HepG2 (cell line): Measurements from ENCODE around the gene METTL27. TPM values are rescaled to one million over a fixed set of nuclear protein-coding genes. Genes with fewer than 3 reads are reported as not detected.

Experiments used
- ATAC-seq: fragments of 200-7000 bp; cut with Tn5 transposase; 3 replicates; pipeline ENCODE4 v1.9.1; 2020; ENCODE audit warnings: mild to moderate bottlenecking, moderate library complexity
- BruUV-seq: library from RNA; stranded (reverse); fragments of 400-500 nt; replicated peaks from 2 replicates; lab custom pipeline; 2021; lab: Mats Ljungman, UMichigan
- CTCF ChIA-PET: fragments of 300-600 bp; formaldehyde crosslinking; extraction: SDS; loops from one replicate; lab custom pipeline; 2021; ENCODE audit warnings: low total read pairs, inconsistent platforms, low intra/inter-chr PET ratio; lab: Yijun Ruan, JAX
- POLR2A ChIA-PET: fragments of 350-600 bp; sonication (Branson Sonifier 250); formaldehyde crosslinking; loops from one replicate; lab custom pipeline; 2020; ENCODE audit warnings: antibody characterized with exemption, inconsistent platforms; lab: Yijun Ruan, JAX
- DNase-seq: peaks from one replicate; pipeline ENCODE4 v3.0.0-alpha.2; 2015; ENCODE audit warnings: low spot score
- FAIRE-seq: peaks from 3 replicates; lab custom pipeline; 2011; peaks lifted over from hg19 to GRCh38; lab: Jason Lieb, UNC
- H2AFZ ChIP-seq: one replicate; pipeline ENCODE4 v1.6.1; 2011; ENCODE audit warnings: low read length, inconsistent platforms
- H3K27ac ChIP-seq: fragments of 300-600 bp; 3 replicates; pipeline ENCODE4 v1.8.0; 2011; ENCODE audit warnings: mixed run types, mild to moderate bottlenecking, mixed read lengths, low read length, inconsistent platforms; ENCODE audit not compliant: insufficient read depth; ENCODE audit errors: extremely low read length
- H3K27me3 ChIP-seq, 2 experiments: fragments of 200-600 bp in 1 of 2; 2 replicates in 1 of 2; 3 replicates in 1 of 2; pipeline versions ENCODE4 v1.6.0 to v1.8.0; 2011; ENCODE audit warnings: low read length in 2 of 2, mild to moderate bottlenecking in 2 of 2, moderate library complexity in 2 of 2, inconsistent platforms in 1 of 2; ENCODE audit not compliant: insufficient read depth in 2 of 2, control insufficient read depth in 1 of 2
- H3K36me3 ChIP-seq, 2 experiments: fragments of 200-600 bp in 1 of 2; replicated peaks in 1 of 2; 2 replicates in 1 of 2; 3 replicates in 1 of 2; pipeline versions ENCODE4 v1.5.1 to v1.8.0; 2011; ENCODE audit warnings: low read length in 2 of 2, inconsistent platforms in 1 of 2; ENCODE audit not compliant: insufficient read depth in 2 of 2, control insufficient read depth in 1 of 2
- H3K4me1 ChIP-seq: 2 replicates; pipeline ENCODE4 v1.5.1; 2012; ENCODE audit warnings: low read length, inconsistent platforms; ENCODE audit not compliant: insufficient read depth
- H3K4me2 ChIP-seq: 2 replicates; pipeline ENCODE4 v1.6.0; 2011; ENCODE audit warnings: low read depth, low read length, inconsistent platforms
- H3K4me3 ChIP-seq, 3 experiments: fragments of 200-600 bp in 1 of 3; sonication (generic), shearing (Covaris generic) in 1 of 3; replicated peaks in 1 of 3; 2 replicates each; pipeline ENCODE4 v1.5.1; 2011 to 2016; ENCODE audit warnings: low read length in 3 of 3, inconsistent platforms in 2 of 3, low read depth in 2 of 3, mild to moderate bottlenecking in 2 of 3, control low read depth in 1 of 3, mixed read lengths in 1 of 3; ENCODE audit not compliant: insufficient read depth in 1 of 3
- H3K79me2 ChIP-seq: one replicate; pipeline ENCODE4 v1.6.1; 2011; ENCODE audit warnings: low read length, inconsistent platforms; ENCODE audit not compliant: insufficient read depth
- H3K9ac ChIP-seq: 2 replicates; pipeline ENCODE4 v1.6.0; 2011; ENCODE audit warnings: mild to moderate bottlenecking, low read depth, low read length, inconsistent platforms; ENCODE audit not compliant: insufficient read depth
- H3K9me3 ChIP-seq: 2 replicates; pipeline ENCODE4 v1.5.1; 2012; ENCODE audit warnings: mild to moderate bottlenecking, low read length
- H4K20me1 ChIP-seq: 2 replicates; pipeline ENCODE4 v1.6.0; 2011; ENCODE audit warnings: inconsistent platforms, mild to moderate bottlenecking, low read length, moderate library complexity; ENCODE audit not compliant: insufficient read depth
- ASH2L ChIP-seq: fragments of 300-600, 200-600 bp; sonication (generic); IDR thresholded peaks from 2 replicates; pipeline ENCODE4 v1.7.0; 2017; ENCODE audit warnings: low read depth, mild to moderate bottlenecking, moderate library complexity, mixed read lengths, low read length; ENCODE audit not compliant: insufficient read length
- ATF2 ChIP-seq: sonication (generic); formaldehyde crosslinking; IDR thresholded peaks from 2 replicates; pipeline ENCODE4 v1.4.0; 2020; ENCODE audit warnings: missing genetic modification reagents
- GATAD2A ChIP-seq: IDR thresholded peaks from 2 replicates; pipeline ENCODE4 v1.6.1; 2016
- RBM39 ChIP-seq: fragments of 200-400 bp; formaldehyde crosslinking; IDR thresholded peaks from one replicate; pipeline ENCODE4 v1.6.1; 2018; ENCODE audit warnings: antibody characterized with exemption, mild to moderate bottlenecking, low read depth, low read length; ENCODE audit not compliant: poor library complexity, severe bottlenecking
- TBX3 ChIP-seq: fragments of 450-650 bp; IDR thresholded peaks from 2 replicates; pipeline ENCODE4 v1.6.1; 2017; ENCODE audit warnings: antibody characterized with exemption, mild to moderate bottlenecking, inconsistent platforms, borderline replicate concordance
- ZFYVE20 ChIP-seq: sonication (generic); formaldehyde crosslinking; IDR thresholded peaks from 2 replicates; pipeline ENCODE4 v1.8.0; 2023; ENCODE audit warnings: low read depth, mild to moderate bottlenecking, moderate library complexity, missing genetic modification reagents, borderline replicate concordance
- ZNF556 ChIP-seq: sonication (generic); formaldehyde crosslinking; IDR thresholded peaks from 2 replicates; pipeline ENCODE4 v1.4.0; 2020; ENCODE audit warnings: mild to moderate bottlenecking, missing genetic modification reagents, borderline replicate concordance
- ZSCAN12 ChIP-seq: sonication (generic); formaldehyde crosslinking; IDR thresholded peaks from 2 replicates; pipeline ENCODE4 v1.9.0; 2021; ENCODE audit warnings: mild to moderate bottlenecking, missing genetic modification reagents
- WGBS: methylation state at CpG from one replicate; pipeline ENCODE4 v1.1.6; 2017; ENCODE audit warnings: low lambda C conversion rate; 5-methylcytosine and 5-hydroxymethylcytosine counted together
- in situ Hi-C: cut with HindIII; loops from 2 replicates; pipeline ENCODE4 v1.10.0; 2017; ENCODE audit warnings: low pct_unique_long_range_greater_than_20kb; ENCODE audit not compliant: extremely low pct_ligation_motif_present
- intact Hi-C: fragments of 100-400 bp; cut with micrococcal nuclease; formaldehyde crosslinking; loops from one replicate; pipeline ENCODE4 v1.10.0; 2022; ENCODE audit not compliant: unreplicated experiment
- polyA plus RNA-seq, 8 experiments: library from polyadenylated mRNA; depleted of rRNA in 3 of 8; stranded (reverse) in 7 of 8; unstranded in 1 of 8; fragments of >200 nt; fragmentation: Illumina TruSeq in 4 of 8; extraction: Trizol in 4 of 8; gene quantifications; 2 replicates each; pipeline versions ENCODE4 v1.2.1 to v1.2.3, GENCODE V29; 2011 to 2016; ENCODE audit warnings: low read depth in 4 of 8, missing spikeins in 1 of 8, mixed read lengths in 1 of 8; ENCODE audit not compliant: insufficient read depth in 1 of 8
- total RNA-seq, 5 experiments: library from RNA; depleted of rRNA; stranded (reverse); fragments of >200 nt; fragmentation: Illumina TruSeq; extraction: Trizol; gene quantifications; 2 replicates each; pipeline ENCODE4 v1.2.3, GENCODE V29; 2016; ENCODE audit warnings: low read depth in 1 of 5
- TF ChIP-seq, protein P1 (sequence below): sonication (generic); formaldehyde crosslinking; IDR thresholded peaks from 2 replicates; pipeline ENCODE4 v1.8.0; 2022; ENCODE audit warnings: mild to moderate bottlenecking, missing genetic modification reagents; ENCODE audit not compliant: insufficient replicate concordance

METTL27 gene
- total and polyA plus RNA-seq, 2 of the 13 experiments (the other 11 are each of a cell fraction or from before 2014, with no cell fraction given), result 2.0 to 3.0 TPM

- Histone ChIP-seq H3K9me3 (no peaks in the 10 kb centered on the region), H3K4me3 (no peak overlapping the region), H2AFZ (no peak overlapping the region), H3K79me2 (no peaks in the 10 kb centered on the region), H3K36me3 (no peaks in the 10 kb centered on the region), H3K4me2 (no peak overlapping the region), H3K27me3 (peaks cover 1 to 29% of the 10 kb centered on the region in 2 experiments; a peak in 4 of 5 replicates), H3K9ac (no peak overlapping the region), H4K20me1 (no peaks in the 10 kb centered on the region), H3K27ac (no peak overlapping the region), H3K4me1 (peaks cover 17% of the 10 kb centered on the region)
- ChIA-PET CTCF (no interaction called here), POLR2A (no interaction called here)
- no peak for TF ChIP-seq ZFYVE20 (CRISPR knock-in tag)
- no peak for TF ChIP-seq TBX3
- no peak for TF ChIP-seq ATF2 (CRISPR knock-in tag)
- TF ChIP-seq, protein P1, sequence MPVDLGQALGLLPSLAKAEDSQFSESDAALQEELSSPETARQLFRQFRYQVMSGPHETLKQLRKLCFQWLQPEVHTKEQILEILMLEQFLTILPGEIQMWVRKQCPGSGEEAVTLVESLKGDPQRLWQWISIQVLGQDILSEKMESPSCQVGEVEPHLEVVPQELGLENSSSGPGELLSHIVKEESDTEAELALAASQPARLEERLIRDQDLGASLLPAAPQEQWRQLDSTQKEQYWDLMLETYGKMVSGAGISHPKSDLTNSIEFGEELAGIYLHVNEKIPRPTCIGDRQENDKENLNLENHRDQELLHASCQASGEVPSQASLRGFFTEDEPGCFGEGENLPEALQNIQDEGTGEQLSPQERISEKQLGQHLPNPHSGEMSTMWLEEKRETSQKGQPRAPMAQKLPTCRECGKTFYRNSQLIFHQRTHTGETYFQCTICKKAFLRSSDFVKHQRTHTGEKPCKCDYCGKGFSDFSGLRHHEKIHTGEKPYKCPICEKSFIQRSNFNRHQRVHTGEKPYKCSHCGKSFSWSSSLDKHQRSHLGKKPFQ (CRISPR knock-in tag), result no peak
- no peak for TF ChIP-seq ASH2L
- TF ChIP-seq GATAD2A (CRISPR knock-in tag), result no peak
- no peak for TF ChIP-seq ZSCAN12 (CRISPR knock-in tag)
- no peak for TF ChIP-seq RBM39
- no peak for TF ChIP-seq ZNF556 (CRISPR knock-in tag)
- 30% methylated on average over 6 of the region's 6 CpGs for WGBS
- in situ Hi-C loops (no loop called here), intact Hi-C loops (no loop called here)
- ATAC-seq (no peak), DNase-seq (no peak), FAIRE-seq (no peak)
- BruUV-seq, result no TSS peak
These were observed 46.6 kb upstream of the METTL27 start for GRCh38 chr7:73888959-73889358.
